GM10266 (cell line): ENCODE results near the gene ZC3H10.

Source experiments
- DNase-seq: peaks from one replicate; pipeline ENCODE4 v3.0.0; 2012; ENCODE audit errors: extremely low spot score
- TF ChIP-seq, protein P1 (sequence below): IDR thresholded peaks from 2 replicates; pipeline ENCODE4 v1.5.1; 2012; ENCODE audit warnings: mild to moderate bottlenecking, low read depth; ENCODE audit not compliant: control insufficient read depth, insufficient read depth; ENCODE audit errors: missing control alignments

Gene ZC3H10

DNA sequence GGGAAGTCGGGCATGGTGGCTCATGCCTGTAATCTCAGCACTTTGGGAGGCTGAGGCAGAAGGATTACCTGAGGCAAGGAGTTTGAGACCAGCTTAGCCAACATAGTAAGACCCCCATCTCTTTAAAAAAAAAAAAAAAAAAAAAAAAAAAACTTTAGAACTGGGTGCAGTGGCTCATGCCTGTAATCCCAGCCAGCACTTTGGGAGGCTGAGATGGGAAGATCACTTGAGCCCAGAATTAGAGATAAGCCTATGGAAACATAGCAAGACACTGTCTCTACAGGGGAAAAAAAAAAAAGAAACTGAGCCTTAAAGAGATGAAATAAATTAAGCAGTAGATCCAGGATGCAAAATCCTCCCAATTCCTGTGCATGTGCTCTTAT, 15.4 kb upstream of the ZC3H10 start:
- TF ChIP-seq, protein P1, sequence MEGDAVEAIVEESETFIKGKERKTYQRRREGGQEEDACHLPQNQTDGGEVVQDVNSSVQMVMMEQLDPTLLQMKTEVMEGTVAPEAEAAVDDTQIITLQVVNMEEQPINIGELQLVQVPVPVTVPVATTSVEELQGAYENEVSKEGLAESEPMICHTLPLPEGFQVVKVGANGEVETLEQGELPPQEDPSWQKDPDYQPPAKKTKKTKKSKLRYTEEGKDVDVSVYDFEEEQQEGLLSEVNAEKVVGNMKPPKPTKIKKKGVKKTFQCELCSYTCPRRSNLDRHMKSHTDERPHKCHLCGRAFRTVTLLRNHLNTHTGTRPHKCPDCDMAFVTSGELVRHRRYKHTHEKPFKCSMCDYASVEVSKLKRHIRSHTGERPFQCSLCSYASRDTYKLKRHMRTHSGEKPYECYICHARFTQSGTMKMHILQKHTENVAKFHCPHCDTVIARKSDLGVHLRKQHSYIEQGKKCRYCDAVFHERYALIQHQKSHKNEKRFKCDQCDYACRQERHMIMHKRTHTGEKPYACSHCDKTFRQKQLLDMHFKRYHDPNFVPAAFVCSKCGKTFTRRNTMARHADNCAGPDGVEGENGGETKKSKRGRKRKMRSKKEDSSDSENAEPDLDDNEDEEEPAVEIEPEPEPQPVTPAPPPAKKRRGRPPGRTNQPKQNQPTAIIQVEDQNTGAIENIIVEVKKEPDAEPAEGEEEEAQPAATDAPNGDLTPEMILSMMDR = no peak
- no peak for DNase-seq

DNA sequence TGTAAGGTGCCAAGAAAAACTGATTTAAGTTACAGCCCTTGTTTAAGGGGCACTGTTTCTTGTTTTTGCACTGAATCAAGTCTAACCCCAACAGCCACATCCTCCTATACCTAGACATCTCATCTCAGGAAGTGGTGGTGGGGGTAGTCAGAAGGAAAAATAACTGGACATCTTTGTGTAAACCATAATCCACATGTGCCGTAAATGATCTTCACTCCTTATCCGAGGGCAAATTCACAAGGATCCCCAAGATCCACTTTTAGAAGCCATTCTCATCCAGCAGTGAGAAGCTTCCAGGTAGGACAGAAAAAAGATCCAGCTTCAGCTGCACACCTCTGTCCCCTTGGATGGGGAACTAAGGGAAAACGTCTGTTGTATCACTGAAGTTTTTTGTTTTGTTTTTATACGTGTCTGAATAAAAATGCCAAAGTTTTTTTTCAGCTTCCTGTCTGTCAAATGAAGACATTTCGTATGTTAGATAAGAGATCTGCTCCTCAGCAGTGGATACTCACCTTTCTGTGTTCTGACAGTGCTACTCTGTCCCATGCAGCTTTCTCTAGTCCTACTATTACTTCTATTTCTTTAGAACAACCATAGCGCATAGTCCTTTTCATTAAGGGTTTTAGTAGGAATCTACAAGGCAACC, 14.9 kb upstream of the ZC3H10 start:
- TF ChIP-seq, protein P1 = no peak
- DNase-seq = no peak

DNA sequence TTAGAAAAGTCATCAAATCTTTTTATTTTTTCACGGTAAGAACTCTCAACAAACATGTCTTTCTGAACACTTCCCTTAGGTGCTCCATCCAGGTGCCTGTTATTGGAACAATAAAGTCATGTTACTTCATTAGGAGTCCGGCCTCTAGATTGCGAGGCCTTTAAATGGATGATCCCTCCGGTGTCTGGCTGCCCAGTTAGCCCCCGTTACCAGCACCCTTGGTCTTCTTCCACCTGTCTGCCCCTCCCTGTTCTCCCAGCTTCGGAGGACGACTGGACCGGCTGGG, 14.3 kb upstream of the ZC3H10 start:
- TF ChIP-seq, protein P1 = no peak
- no peak for DNase-seq

DNA sequence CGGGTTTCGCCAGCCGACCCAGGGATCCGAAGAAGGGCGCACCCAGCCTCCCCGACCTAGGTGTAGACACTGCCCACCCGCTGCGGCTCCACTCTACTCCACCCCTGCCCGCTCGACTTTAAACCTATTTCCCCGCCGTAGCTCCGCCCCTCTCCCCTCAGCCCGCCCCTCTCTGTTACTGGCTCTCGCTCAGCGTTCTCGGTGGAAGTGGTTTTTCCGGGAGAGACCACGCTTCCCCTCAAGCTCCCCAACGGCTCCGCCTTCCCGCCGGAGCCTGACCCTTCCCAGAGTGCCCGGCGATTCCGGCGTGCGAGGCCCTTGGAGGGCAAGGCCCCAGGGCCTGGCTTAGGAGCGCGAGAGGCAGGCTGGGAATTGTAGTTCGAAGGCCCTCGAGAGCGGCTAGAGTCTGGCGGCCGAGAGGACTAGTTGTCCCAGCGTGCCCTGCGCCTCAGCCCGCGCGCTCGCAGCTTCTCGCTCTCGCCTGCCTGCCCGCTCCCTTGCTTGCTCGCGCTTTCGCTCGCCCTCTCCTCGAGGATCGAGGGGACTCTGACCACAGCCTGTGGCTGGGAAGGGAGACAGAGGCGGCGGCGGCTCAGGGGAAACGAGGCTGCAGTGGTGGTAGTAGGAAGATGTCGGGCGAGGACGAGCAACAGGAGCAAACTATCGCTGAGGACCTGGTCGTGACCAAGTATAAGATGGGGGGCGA, 13.8 kb upstream of the ZC3H10 start, which contains the start of gene PA2G4:
Gene PA2G4 (plus strand): TSS at position 451 of the 706 bp plus-strand sequence. CDS start 179 bp downstream, at position 630.
- TF ChIP-seq, protein P1 = no peak
- peak; percentile 91 for DNase-seq

DNA sequence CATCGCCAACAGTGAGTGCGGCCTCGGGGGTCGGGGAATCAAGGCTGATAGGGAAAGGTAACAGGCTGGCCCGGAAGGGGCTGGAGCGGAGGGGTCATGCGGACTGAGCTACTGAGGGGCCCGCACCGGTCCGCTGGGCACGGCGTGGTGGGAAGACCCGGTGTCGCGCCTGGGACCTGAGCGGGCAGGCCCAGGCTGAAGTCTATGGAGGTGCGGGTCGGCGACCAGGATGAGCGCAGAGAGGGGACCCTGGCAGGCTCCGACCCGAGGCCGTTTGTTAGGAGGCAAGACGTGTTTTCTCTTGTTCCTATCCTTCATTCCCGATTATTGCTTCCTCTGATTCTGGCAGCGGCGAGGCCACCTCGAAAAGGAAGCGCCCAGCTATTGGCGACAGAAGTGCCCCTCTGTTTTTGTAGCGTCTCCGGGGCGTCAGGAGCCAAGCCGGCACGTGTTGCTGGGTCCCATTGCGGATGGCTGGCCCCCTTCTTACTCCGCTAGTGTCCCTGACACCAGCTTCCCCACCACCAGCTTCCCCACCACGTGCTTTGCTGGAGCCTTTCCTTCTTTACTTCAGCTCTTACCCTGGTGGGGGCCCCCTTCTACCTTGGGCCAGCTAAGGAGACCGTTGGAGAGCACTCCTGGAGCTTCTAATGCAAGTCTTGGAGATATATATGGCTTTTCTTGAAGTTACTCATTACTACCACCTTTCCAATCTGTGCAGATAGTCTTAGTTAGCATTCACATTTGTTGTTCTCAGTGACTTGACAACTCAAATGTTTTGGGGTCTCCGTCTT, 13.1 kb upstream of the ZC3H10 start:
- no peak for DNase-seq
- TF ChIP-seq, protein P1 = no peak

DNA sequence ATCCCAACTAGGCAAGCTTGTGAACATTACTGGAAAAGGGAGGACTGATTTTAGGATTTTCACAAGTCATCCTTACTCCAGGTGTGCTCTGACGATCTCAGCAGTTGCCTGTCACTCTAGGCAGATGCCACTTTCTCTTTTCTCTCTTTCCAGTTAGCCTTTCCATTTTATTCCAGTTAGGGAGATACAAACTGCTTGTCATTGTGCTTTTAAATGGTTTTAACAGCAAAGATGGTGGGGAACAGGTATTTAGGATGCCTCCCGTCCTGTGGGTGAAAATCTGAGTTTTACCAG, 12.5 kb upstream of the ZC3H10 start:
- TF ChIP-seq, protein P1 = no peak
- no peak for DNase-seq

DNA sequence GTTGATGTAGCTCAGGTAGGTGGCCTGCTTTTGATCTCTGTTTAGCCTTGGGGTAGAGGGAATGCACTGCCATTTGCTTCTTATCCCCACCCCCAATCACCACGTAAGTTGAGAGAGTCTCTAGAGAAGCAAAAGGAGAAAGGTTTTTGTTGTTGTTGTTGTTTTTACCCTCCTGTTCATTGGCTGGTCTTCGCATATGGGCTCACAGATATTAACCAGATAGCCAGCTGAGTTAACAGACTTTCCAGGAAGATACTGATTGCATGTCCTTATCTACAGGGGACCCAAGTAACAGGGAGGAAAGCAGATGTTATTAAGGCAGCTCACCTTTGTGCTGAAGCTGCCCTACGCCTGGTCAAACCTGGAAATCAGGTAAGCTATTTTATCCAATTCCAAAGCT, 10.8 kb upstream of the ZC3H10 start:
- no peak for DNase-seq

More for the DNA sequence above, 10.8 kb upstream of the ZC3H10 start:
- TF ChIP-seq, protein P1 = no peak
